B cell (primary cell): ENCODE measurements around the gene UBE2O. TPM values are rescaled to one million over a fixed set of nuclear protein-coding genes. Genes with fewer than 3 reads are reported as not detected.
A peak's percentile ranks its signal among the peaks of the same experiment; 100 is the strongest.

ENCODE experiments used
- ATAC-seq: fragments of 200-7000 bp; cut with Tn5 transposase; one replicate; pipeline ENCODE4 v1.10.0; 2021; ENCODE audit warnings: low read depth, mild to moderate bottlenecking, moderate number of reproducible peaks, moderate library complexity
- CTCF ChIA-PET: fragments of 350-600 bp; sonication (Branson Sonifier 250); formaldehyde crosslinking; loops from one replicate; lab custom pipeline; 2021; ENCODE audit warnings: antibody characterized with exemption, inconsistent platforms; lab: Charles Lee
- POLR2A ChIA-PET: fragments of 350-600 bp; sonication (Branson Sonifier 250); formaldehyde crosslinking; loops from one replicate; lab custom pipeline; 2021; ENCODE audit warnings: antibody characterized with exemption; lab: Charles Lee
- DNase-seq: peaks from one replicate; pipeline ENCODE4 v3.0.0; 2013
- H2AFZ ChIP-seq: 2 replicates; pipeline ENCODE4 v1.6.1; 2012; ENCODE audit warnings: mild to moderate bottlenecking, low read depth, low read length; ENCODE audit not compliant: insufficient read depth, poor library complexity, severe bottlenecking
- H3K27ac ChIP-seq, 2 donors: 1 replicate in 1 of 2; 2 replicates in 1 of 2; pipeline ENCODE4 v1.5.1; 2012 to 2013; ENCODE audit warnings: low read length in 2 of 2, mild to moderate bottlenecking in 2 of 2, moderate library complexity in 1 of 2
- H3K27me3 ChIP-seq, 4 experiments: fragments of 200-600 bp in 1 of 4; sonication (generic) in 1 of 4; replicated peaks in 1 of 4; 1 replicate in 2 of 4; 2 replicates in 2 of 4; pipeline versions ENCODE4 v1.6.1 to v1.7.0; 2013 to 2016; ENCODE audit warnings: low read length in 3 of 4, mild to moderate bottlenecking in 2 of 4, mixed read lengths in 1 of 4, moderate library complexity in 1 of 4; ENCODE audit not compliant: insufficient read depth in 4 of 4, control insufficient read depth in 3 of 4; ENCODE audit errors: control extremely low read depth in 1 of 4
- H3K36me3 ChIP-seq, 2 experiments: replicated peaks in 1 of 2; 1 replicate in 1 of 2; 2 replicates in 1 of 2; pipeline versions ENCODE4 v1.6.1 to v1.7.1; 2013; ENCODE audit warnings: low read length in 1 of 2; ENCODE audit not compliant: insufficient read depth in 2 of 2, control insufficient read depth in 1 of 2; ENCODE audit errors: control extremely low read depth in 1 of 2, extremely low read depth in 1 of 2
- H3K4me1 ChIP-seq, 2 donors: fragments of 200-600 bp in 1 of 2; sonication (generic) in 1 of 2; 1 replicate in 1 of 2; 2 replicates in 1 of 2; pipeline versions ENCODE4 v1.5.1 to v1.6.1; 2013 to 2017; ENCODE audit warnings: low read length in 2 of 2; ENCODE audit not compliant: control insufficient read depth in 2 of 2, insufficient read depth in 2 of 2
- H3K4me2 ChIP-seq: replicated peaks from 2 replicates; pipeline ENCODE3; 2012; ENCODE audit warnings: mild to moderate bottlenecking, low read depth, low read length; ENCODE audit not compliant: poor library complexity, severe bottlenecking
- H3K4me3 ChIP-seq, 5 experiments: fragments of 200-600 bp in 1 of 5; sonication (generic) in 1 of 5; 1 replicate in 3 of 5; 2 replicates in 2 of 5; pipeline versions ENCODE4 v1.5.1 to v1.7.0; 2011 to 2016; ENCODE audit warnings: low read length in 4 of 5, mild to moderate bottlenecking in 4 of 5, low read depth in 2 of 5, control low read depth in 1 of 5, moderate library complexity in 1 of 5; ENCODE audit not compliant: insufficient read depth in 1 of 5; ENCODE audit errors: control extremely low read depth in 1 of 5, extremely low read depth in 1 of 5
- H3K79me2 ChIP-seq: fragments of 200-600 bp; sonication (generic); one replicate; pipeline ENCODE4 v1.6.0; 2016; ENCODE audit warnings: low read length; ENCODE audit not compliant: control insufficient read depth, insufficient read depth
- H3K9ac ChIP-seq: fragments of 200-600 bp; sonication (generic); 2 replicates; pipeline ENCODE4 v1.6.1; 2017; ENCODE audit warnings: mild to moderate bottlenecking, low read length, moderate library complexity
- H3K9me3 ChIP-seq, 3 donors: one replicate each; pipeline versions ENCODE4 v1.6.1 to v1.7.1; 2013; ENCODE audit warnings: low read length in 2 of 3; ENCODE audit not compliant: control insufficient read depth in 2 of 3, insufficient read depth in 1 of 3; ENCODE audit errors: control extremely low read depth in 1 of 3
- H4K20me1 ChIP-seq: 2 replicates; pipeline ENCODE4 v1.6.0; 2012; ENCODE audit warnings: mild to moderate bottlenecking, low read length; ENCODE audit not compliant: insufficient read depth, control insufficient read depth, poor library complexity, severe bottlenecking
- H3K27ac Mint-ChIP-seq: one replicate; pipeline ENCODE4 v1.8.0; 2021; ENCODE audit warnings: mixed read lengths
- H3K27me3 Mint-ChIP-seq: one replicate; pipeline ENCODE4 v1.8.0; 2021; ENCODE audit warnings: mixed read lengths
- H3K4me1 Mint-ChIP-seq: one replicate; pipeline ENCODE4 v1.8.0; 2021; ENCODE audit warnings: mixed read lengths
- H3K4me3 Mint-ChIP-seq: one replicate; pipeline ENCODE4 v1.8.0; 2021; ENCODE audit warnings: mixed read lengths
- H3K9me3 Mint-ChIP-seq: one replicate; pipeline ENCODE4 v1.8.0; 2022; ENCODE audit warnings: mixed read lengths; ENCODE audit not compliant: insufficient read depth
- EZH2 ChIP-seq: IDR thresholded peaks from 2 replicates; pipeline ENCODE4 v1.6.1; 2012; ENCODE audit warnings: borderline replicate concordance, low read depth, mild to moderate bottlenecking, moderate library complexity, low read length; ENCODE audit not compliant: insufficient read depth, poor library complexity, severe bottlenecking
- WGBS: methylation state at CpG from one replicate; pipeline ENCODE4 v1.1.5; 2013; ENCODE audit warnings: missing lambda C conversion rate; ENCODE audit not compliant: insufficient coverage; 5-methylcytosine and 5-hydroxymethylcytosine counted together
- intact Hi-C: fragments of 100-400 bp; cut with micrococcal nuclease; formaldehyde crosslinking; loops from one replicate; pipeline ENCODE4 v1.10.0; 2022
- polyA plus RNA-seq: library from polyadenylated mRNA; depleted of rRNA; stranded (reverse); fragments of >200 nt; gene quantifications from 2 replicates; pipeline ENCODE4 v1.2.3, GENCODE V29; 2012
- total RNA-seq, 2 donors: library from RNA; stranded (reverse); fragments of 120-200 nt in 1 of 2; gene quantifications; 1 replicate in 1 of 2; 2 replicates in 1 of 2; pipeline versions ENCODE4 v1.2.3 to v1.2.4, GENCODE V29; 2013 to 2022
- TF ChIP-seq, protein P1 (sequence below): fragments of 200-600 bp; IDR thresholded peaks from one replicate; pipeline ENCODE4 v1.8.0; 2022; ENCODE audit warnings: antibody characterized with exemption, mild to moderate bottlenecking

Gene UBE2O
- total and polyA plus RNA-seq, 2 donors (not counting 1 experiment from before 2014, with no cell fraction given), result 41.3 to 54.0 TPM

- peaks cover 35% of the 10 kb centered on the region for H3K4me1 Mint-ChIP-seq
- Histone ChIP-seq H3K36me3 (peaks cover 0 to 37% of the 10 kb centered on the region in 2 experiments), H2AFZ (no peak within 1 kb of the TSS), H3K9ac (no peak within 1 kb of the TSS), H3K27ac (peak within 1 kb of the TSS in 1 of 2 donors; percentile 23), H3K27me3 (no peaks in the 10 kb centered on the region), H3K4me2 (peak within 1 kb of the TSS; percentile 60), H3K4me1 (peaks cover 12 to 36% of the 10 kb centered on the region in 2 donors), H4K20me1 (peaks cover 19% of the 10 kb centered on the region), H3K4me3 (no peak within 1 kb of the TSS), H3K9me3 (no peaks in the 10 kb centered on the region), H3K79me2 (peaks cover 7% of the 10 kb centered on the region)
- CTCF ChIA-PET, result interaction anchor here (0.7 to 16.1 kb wide), 24 partner anchors 9 to 164 kb away, joined by 3 to 442 read pairs (median 5); partner anchors contain the start of genes RHBDF2 and UBE2O
- no peaks in the 10 kb centered on the region for H3K27me3 Mint-ChIP-seq
- ATAC-seq (no peak), DNase-seq (no peak)
- intact Hi-C loops, result loop anchor here (5.0 kb wide), 1 partner anchor 80 kb away; no protein-coding TSS in a partner anchor
- H3K9me3 Mint-ChIP-seq, result no peaks in the 10 kb centered on the region
- H3K4me3 Mint-ChIP-seq, result no peak within 1 kb of the TSS
- POLR2A ChIA-PET, result interaction anchor here (0.8 to 2.6 kb wide), 11 partner anchors 9 to 39 kb away, joined by 3 to 22 read pairs (median 6); partner anchors contain the start of gene RHBDF2
- WGBS, result 95% methylated on average over 10 of the region's 11 CpGs
- H3K27ac Mint-ChIP-seq, result peak within 1 kb of the TSS; percentile 84
- no peak for TF ChIP-seq EZH2
- TF ChIP-seq, protein P1, sequence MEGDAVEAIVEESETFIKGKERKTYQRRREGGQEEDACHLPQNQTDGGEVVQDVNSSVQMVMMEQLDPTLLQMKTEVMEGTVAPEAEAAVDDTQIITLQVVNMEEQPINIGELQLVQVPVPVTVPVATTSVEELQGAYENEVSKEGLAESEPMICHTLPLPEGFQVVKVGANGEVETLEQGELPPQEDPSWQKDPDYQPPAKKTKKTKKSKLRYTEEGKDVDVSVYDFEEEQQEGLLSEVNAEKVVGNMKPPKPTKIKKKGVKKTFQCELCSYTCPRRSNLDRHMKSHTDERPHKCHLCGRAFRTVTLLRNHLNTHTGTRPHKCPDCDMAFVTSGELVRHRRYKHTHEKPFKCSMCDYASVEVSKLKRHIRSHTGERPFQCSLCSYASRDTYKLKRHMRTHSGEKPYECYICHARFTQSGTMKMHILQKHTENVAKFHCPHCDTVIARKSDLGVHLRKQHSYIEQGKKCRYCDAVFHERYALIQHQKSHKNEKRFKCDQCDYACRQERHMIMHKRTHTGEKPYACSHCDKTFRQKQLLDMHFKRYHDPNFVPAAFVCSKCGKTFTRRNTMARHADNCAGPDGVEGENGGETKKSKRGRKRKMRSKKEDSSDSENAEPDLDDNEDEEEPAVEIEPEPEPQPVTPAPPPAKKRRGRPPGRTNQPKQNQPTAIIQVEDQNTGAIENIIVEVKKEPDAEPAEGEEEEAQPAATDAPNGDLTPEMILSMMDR, result no peak
Observed at GRCh38 chr17:76467366-76467765, 14.4 kb upstream of the UBE2O start, which contains the start of gene AANAT. Gene AANAT (plus strand): TSS chr17:76467603. CDS start chr17:76468747, 1,144 bp downstream.

GRCh38 chr17:76466775-76467130, 13.8 kb upstream of the UBE2O start:
- 87% methylated on average over 6 of the region's 6 CpGs for WGBS
- no peak for DNase-seq
- CTCF ChIA-PET, result interaction anchor here (0.7 to 16.1 kb wide), 23 partner anchors 8 to 163 kb away, joined by 3 to 442 read pairs (median 5); partner anchors contain the start of genes RHBDF2 and UBE2O
- H3K9ac ChIP-seq, result no peak overlapping the region
- H3K36me3 ChIP-seq, result peaks cover 0 to 31% of the 10 kb centered on the region in 2 experiments
- peaks cover 8% of the 10 kb centered on the region for H3K79me2 ChIP-seq
- Mint-ChIP-seq H3K27ac (peak overlapping the region; percentile 67), H3K4me3 (no peak overlapping the region), H3K27me3 (no peaks in the 10 kb centered on the region), H3K4me1 (peaks cover 34% of the 10 kb centered on the region), H3K9me3 (no peaks in the 10 kb centered on the region)
- H3K27ac ChIP-seq, result no peak overlapping the region
- peaks cover 12 to 36% of the 10 kb centered on the region in 2 donors for H3K4me1 ChIP-seq
- intact Hi-C loops, result loop anchor here (1.0 to 5.0 kb wide), 4 partner anchors 16 to 81 kb away; no protein-coding TSS in a partner anchor
- H4K20me1 ChIP-seq, result peaks cover 13% of the 10 kb centered on the region
- no peak for ATAC-seq
- no peaks in the 10 kb centered on the region for H3K27me3 ChIP-seq
- peak overlapping the region; percentile 60 for H3K4me2 ChIP-seq
- H3K4me3 ChIP-seq, result no peak overlapping the region
- no peak overlapping the region for H2AFZ ChIP-seq
- no peak for TF ChIP-seq EZH2
- TF ChIP-seq, protein P1, result no peak
- POLR2A ChIA-PET, result interaction anchor here (0.9 to 2.6 kb wide), 11 partner anchors 10 to 39 kb away, joined by 3 to 22 read pairs (median 6); partner anchors contain the start of gene RHBDF2
- H3K9me3 ChIP-seq, result no peaks in the 10 kb centered on the region
